ENCODE data around the gene ANK3. TPM values are rescaled to one million over a fixed set of nuclear protein-coding genes. Genes with fewer than 3 reads are reported as not detected.

ANK3 gene
- polyA plus RNA-seq, 1 donor (not counting 4 experiments of a cell fraction or from before 2014, with no cell fraction given), result 8.3 TPM

GRCh38 chr10:60347270-60347669 lies 42.4 kb downstream of the ANK3 start:
- no peaks in the 10 kb centered on the region for H3K36me3 ChIP-seq (ENCODE audit: control insufficient read depth in 2 of 2, extremely low read depth in 1 of 2, insufficient read depth in 2 of 2, low read length in 2 of 2)
- no peaks in the 10 kb centered on the region for H3K79me2 ChIP-seq (ENCODE audit: control insufficient read depth, insufficient read depth, low read length)
- H3K4me1 ChIP-seq (ENCODE audit: control insufficient read depth, extremely low read depth, insufficient read depth, low read length), result no peaks in the 10 kb centered on the region
- H4K20me1 ChIP-seq (ENCODE audit: control insufficient read depth, extremely low read depth, insufficient read depth, low read length), result no peaks in the 10 kb centered on the region
- no peak overlapping the region for H3K9ac ChIP-seq (ENCODE audit: control insufficient read depth, extremely low read depth, insufficient read depth, low read length)
- no peaks in the 10 kb centered on the region for H3K27me3 ChIP-seq (ENCODE audit: control insufficient read depth, extremely low read depth, insufficient read depth, low read length)
- DNase-seq (ENCODE audit: low read depth, low spot score), result no peak
- dilution Hi-C loops (cut with MboI; ENCODE audit: extremely low pct_ligation_motif_present, low sequenced_read_pairs), result no loop called here
- TF ChIP-seq EZH2 (IDR thresholded peaks at IDR 0.05; ENCODE audit: low read length), result no peak
- no peak for TF ChIP-seq CTCF (optimal IDR thresholded peaks at IDR 0.05 in 1 of 3, IDR thresholded peaks at IDR 0.05 in 1 of 3, conservative IDR thresholded peaks at IDR 0.05 in 1 of 3; ENCODE audit: extremely low read depth in 1 of 3, insufficient read depth in 2 of 3, low read length in 3 of 3)
- H3K9me1 ChIP-seq (ENCODE audit: control insufficient read depth, extremely low read depth, insufficient read depth, low read length), result no peaks in the 10 kb centered on the region
- H3K4me3 ChIP-seq (ENCODE audit: control insufficient read depth in 2 of 3, extremely low read depth in 1 of 3, insufficient read depth in 2 of 3, low read depth in 1 of 3, low read length in 3 of 3), result no peak overlapping the region
- H2AFZ ChIP-seq (ENCODE audit: control insufficient read depth, low read length), result no peak overlapping the region
- no peak for FAIRE-seq
- H3K4me2 ChIP-seq (ENCODE audit: control insufficient read depth, extremely low read depth, insufficient read depth, low read depth, low read length), result no peak overlapping the region
- H3K27ac ChIP-seq (ENCODE audit: control insufficient read depth, insufficient read depth, low read length), result no peak overlapping the region
- no peaks in the 10 kb centered on the region for H3K9me3 ChIP-seq (ENCODE audit: control insufficient read depth, low read depth, low read length)

- DNase-seq (ENCODE audit: low read depth, low spot score), result no peak
- Histone ChIP-seq H3K4me1 (ENCODE audit: control insufficient read depth, extremely low read depth, insufficient read depth, low read length) (no peaks in the 10 kb centered on the region), H4K20me1 (ENCODE audit: control insufficient read depth, extremely low read depth, insufficient read depth, low read length) (no peaks in the 10 kb centered on the region), H3K4me2 (ENCODE audit: control insufficient read depth, extremely low read depth, insufficient read depth, low read depth, low read length) (no peak overlapping the region), H3K9ac (ENCODE audit: control insufficient read depth, extremely low read depth, insufficient read depth, low read length) (no peak overlapping the region), H3K36me3 (ENCODE audit: control insufficient read depth in 2 of 2, extremely low read depth in 1 of 2, insufficient read depth in 2 of 2, low read length in 2 of 2) (no peaks in the 10 kb centered on the region), H3K4me3 (ENCODE audit: control insufficient read depth in 2 of 3, extremely low read depth in 1 of 3, insufficient read depth in 2 of 3, low read depth in 1 of 3, low read length in 3 of 3) (no peak overlapping the region), H3K27ac (ENCODE audit: control insufficient read depth, insufficient read depth, low read length) (no peak overlapping the region), H3K27me3 (ENCODE audit: control insufficient read depth, extremely low read depth, insufficient read depth, low read length) (no peaks in the 10 kb centered on the region), H3K79me2 (ENCODE audit: control insufficient read depth, insufficient read depth, low read length) (no peaks in the 10 kb centered on the region), H3K9me3 (ENCODE audit: control insufficient read depth, low read depth, low read length) (no peaks in the 10 kb centered on the region), H2AFZ (ENCODE audit: control insufficient read depth, low read length) (no peak overlapping the region), H3K9me1 (ENCODE audit: control insufficient read depth, extremely low read depth, insufficient read depth, low read length) (no peaks in the 10 kb centered on the region)
- no peak for FAIRE-seq
- TF ChIP-seq EZH2 (IDR thresholded peaks at IDR 0.05; ENCODE audit: low read length) (no peak), CTCF (optimal IDR thresholded peaks at IDR 0.05 in 1 of 3, IDR thresholded peaks at IDR 0.05 in 1 of 3, conservative IDR thresholded peaks at IDR 0.05 in 1 of 3; ENCODE audit: extremely low read depth in 1 of 3, insufficient read depth in 2 of 3, low read length in 3 of 3) (no peak)
- dilution Hi-C loops (cut with MboI; ENCODE audit: extremely low pct_ligation_motif_present, low sequenced_read_pairs), result no loop called here
Measured at GRCh38 chr10:60346661-60347060, 43.0 kb downstream of the ANK3 start.

Measured in keratinocyte (primary cell).